HG02852 (cell line): Measurements from ENCODE around the gene METTL9.
"Not testable (repeated sequence)": the region's sequence is repeated elsewhere in the genome, so short reads cannot be mapped to it uniquely, and the experiment has no call there.

Source experiments
- ATAC-seq: cut with Tn5 transposase; IDR thresholded peaks from one replicate; pipeline ENCODE4 v1.9.1; 2021; ENCODE audit warnings: mild to moderate bottlenecking, moderate library complexity; ENCODE audit not compliant: unreplicated experiment

The METTL9 gene

DNA sequence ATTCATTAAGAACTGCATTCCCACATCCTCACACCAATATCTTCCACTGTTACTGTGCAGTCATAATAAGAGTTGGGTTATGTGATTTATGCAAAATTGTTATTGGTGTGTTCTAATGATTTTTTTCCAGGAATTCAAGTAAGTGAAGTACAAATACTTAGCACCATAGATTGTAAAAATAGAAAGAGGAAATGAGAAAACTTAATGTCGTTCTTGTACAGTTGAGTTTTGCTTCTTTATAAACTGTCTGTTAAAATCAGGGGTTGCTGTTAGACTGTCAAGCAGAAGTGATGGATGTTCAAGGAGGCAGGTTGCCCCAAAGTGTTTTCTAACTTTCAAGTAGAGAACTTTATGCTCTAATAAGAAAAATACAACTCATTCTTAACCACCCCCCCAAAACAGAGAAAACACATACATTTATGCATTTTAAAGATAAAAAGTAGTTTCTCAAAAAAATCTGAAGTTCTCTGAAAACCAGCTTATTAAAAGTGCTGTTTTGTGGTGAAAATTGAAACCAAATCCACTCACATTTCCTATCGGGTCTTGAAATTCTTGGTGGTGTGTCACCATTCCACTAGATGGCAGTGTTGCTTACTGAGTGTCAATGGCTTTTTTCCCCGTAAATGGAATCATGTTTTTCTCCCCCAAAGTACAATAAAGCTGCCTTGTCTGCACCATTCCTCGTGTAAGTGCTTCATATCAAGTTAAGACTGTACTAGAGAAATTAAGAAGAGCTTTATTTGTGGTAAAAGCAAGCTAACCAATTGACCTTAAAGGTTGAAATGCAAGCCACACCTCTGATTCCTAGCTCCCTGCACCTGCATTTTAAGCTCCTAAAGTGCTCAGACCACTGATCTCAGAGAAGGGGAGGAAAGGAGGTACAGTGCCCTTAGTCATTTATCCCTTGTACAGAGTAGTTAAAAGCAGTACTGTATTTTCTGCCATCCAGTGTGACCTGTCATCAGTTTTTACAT, 57.7 kb downstream of the METTL9 start:
- ATAC-seq, result no peak

DNA sequence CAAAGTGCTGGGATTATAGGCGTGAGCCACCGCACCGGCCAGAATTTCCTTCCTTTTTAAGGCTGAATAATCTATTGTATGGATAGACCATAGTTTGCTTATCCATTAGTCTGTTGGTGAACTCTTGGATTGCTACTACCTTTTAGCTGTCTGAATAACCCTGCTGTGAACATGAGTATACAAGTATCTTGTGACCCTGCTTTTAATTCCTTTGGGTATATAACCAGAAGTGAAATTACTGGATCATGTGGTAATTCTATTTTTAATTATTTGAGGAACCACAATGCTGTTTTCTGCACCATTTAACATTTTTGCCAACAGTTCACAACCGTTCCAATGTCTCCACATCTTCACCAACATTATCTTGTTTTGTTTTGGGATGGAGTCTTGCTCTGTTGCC, 59.7 kb downstream of the METTL9 start:
- no peak for ATAC-seq

DNA sequence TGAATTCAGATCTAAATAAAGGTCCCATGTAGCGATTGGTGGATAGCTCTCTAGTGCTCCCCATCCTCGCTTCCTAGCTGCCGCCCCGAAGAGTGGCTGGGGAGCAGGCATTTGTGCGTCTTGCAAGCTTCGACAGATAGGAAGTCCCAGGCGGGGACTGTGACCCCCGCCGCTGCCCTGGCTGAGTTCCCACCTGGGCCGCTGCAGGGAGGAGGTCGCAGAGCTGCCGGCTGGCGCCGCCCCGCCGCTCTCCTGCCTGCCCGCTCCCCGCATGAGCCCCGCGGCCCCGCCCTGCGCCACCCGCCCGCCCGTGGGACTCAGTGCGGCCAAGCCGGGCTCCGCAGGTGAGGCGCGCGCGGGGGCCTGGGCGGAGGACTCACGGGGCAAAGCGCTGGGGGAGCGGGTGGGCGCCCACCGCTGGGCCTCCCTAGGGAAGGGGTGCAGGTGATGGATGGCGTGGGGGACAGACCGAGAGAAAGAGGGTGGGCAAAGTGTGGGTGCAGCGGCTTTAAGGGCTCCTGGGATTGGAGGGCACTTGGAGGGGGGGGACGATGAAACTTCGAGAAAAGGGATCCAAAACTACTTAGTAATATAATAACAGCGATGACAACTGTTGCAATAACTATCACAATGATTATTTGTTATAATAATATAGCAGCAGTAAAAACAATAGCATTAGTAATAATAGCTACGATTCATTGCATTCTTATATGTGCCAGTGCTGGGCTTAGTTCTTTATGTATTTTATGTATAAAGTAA, 64.7 kb downstream of the METTL9 start, which contains the start of gene OTOA:
Gene OTOA, plus strand, starts transcription at position 80 of the 759 bp plus-strand sequence. CDS start 14,547 bp downstream, outside the sequence.
- no peak for ATAC-seq

DNA sequence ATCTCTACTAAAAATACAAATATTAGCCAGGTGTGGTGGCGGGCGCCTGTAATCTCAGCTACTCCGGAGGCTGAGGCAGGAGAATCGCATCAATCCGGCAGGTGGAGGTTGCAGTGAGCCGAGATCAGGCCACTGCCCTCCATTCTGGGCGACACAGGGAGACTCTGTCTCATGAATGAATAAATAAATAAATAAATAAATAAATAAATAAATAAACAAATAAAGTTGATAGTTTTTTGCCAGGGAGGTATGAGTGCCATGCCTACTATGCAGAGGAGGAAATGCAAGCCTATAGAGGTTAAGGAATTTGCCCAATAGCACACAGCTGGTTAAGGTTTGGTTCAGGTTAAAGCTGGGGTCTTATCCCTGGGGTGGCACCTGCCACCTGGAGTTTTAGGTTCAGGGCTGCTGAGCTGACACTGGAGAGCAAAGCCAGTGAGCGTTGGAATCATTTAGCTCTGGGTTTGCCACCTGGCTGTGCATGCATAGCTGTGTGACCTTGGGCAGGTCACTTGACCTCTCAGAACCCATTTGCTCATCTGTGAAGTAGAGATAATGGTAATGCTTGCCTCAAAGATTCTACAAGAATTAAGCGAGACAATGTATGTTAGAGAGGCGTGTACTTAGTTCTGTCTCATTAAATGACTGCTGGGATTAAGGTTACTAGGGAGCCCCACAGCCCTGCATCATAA, 65.6 kb downstream of the METTL9 start:
- ATAC-seq, result no peak

DNA sequence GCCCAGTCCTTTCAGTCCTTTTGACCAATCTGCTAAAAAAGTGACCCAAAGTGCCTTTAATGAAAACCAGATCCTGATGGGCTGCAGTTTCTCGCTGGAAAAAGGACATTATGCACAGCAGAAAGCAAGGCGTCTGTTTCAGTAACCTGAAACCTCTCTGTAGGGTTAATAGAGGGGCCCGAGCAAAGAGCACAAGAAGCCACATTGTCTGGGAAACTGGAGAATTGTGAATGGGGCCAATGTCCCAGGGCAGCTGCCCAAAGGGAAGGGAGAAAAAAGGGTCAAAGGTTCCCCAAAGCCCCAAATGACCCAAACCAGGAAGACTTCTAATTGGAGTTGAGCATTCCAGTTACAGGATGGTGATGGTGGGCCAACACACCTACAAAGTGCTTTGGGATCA, 67.4 kb downstream of the METTL9 start:
- ATAC-seq, result no peak

DNA sequence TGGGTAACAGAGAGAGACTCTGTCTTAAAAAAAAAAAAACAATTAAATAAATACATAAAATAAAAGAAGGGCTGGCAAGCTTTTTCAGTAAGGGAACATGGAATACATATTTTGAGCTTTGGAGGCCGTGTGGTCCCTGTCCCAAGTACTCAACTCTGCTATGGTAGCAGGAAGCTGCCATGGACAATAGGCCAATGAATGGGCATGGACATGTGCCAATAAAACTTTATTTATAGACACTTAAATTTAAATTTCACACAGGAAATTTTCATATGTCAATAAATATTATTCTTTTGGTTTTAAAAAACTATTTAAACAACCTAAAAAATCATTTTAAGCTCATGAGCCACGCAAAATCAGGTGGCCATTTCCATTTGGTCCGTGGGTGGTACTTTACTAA, 68.2 kb downstream of the METTL9 start:
- ATAC-seq, result no peak

DNA sequence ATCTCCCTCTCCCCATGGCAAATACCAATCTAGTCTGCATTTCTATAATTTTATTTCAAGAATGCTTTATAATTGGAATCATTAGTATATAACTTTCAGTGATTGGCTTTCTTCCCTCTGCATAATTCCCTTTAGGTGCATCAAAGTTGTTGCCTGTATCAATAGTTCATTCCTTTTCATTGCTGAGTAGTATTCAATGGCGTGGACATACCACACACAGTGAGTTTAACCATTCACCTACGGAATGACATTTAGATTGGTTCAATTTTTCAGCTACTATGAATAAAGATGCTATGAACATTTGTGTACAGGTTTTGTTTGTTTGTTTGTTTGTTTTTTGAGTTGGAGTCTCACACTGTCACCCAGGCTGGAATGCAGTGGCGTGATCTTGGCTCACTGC, 74.1 kb downstream of the METTL9 start:
- no peak for ATAC-seq

DNA sequence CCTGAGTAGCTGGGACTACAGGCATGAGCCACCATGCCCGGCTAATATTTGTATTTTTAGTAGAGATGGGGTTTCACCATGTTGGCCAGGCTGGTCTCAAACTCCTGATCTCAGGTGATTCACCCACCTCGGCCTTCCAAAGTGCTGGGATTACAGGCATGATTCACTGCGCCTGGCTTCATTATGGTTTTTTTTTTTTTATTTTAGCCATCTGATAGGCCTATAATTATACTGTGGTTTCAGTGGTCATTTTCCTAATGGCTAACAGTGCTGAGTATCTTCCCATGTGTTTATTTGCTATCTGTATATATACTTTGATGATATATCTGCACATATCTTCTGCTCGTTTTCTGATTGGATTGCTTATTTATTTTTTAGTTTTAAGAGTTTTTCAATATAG, 75.1 kb downstream of the METTL9 start:
- ATAC-seq, result not testable (repeated sequence)

DNA sequence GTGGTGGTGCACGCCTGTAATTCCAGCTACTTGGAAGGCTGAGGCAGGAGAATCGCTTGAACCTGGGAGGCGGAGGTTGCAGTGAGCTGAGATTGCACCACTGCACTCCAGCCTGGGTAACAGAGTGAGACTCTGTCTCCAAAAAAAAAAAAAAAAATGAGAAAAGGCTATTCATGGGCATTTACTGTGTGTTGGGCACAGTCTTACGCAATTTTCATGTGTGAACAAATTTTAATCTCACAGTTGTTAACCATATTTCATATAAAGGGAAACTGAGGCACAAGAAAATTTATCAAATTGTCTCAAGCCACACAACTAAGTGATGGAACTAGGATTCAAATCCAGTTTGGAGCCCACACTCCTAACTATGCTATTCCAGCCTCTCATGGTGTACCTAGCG, 81.3 kb downstream of the METTL9 start:
- not testable (repeated sequence) for ATAC-seq

DNA sequence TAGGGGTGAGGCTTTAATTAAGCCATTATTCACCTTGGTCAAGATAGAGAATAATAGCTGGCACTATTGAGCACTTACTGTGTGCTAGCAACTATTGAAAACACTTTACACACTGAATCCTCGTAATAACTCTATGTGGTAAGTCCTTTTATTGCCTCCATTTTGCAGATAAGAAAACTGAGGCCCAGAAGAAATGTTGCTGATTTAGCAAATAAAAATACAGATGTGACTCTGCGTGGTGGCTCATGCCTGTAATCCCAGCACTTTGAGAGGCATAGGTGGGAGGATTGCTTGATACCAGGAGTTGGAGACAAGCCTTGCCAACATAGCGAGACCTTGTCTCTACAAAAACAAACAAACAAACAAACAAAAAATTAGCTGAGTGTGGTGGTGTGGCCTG, 83.8 kb downstream of the METTL9 start:
- ATAC-seq, result no peak

DNA sequence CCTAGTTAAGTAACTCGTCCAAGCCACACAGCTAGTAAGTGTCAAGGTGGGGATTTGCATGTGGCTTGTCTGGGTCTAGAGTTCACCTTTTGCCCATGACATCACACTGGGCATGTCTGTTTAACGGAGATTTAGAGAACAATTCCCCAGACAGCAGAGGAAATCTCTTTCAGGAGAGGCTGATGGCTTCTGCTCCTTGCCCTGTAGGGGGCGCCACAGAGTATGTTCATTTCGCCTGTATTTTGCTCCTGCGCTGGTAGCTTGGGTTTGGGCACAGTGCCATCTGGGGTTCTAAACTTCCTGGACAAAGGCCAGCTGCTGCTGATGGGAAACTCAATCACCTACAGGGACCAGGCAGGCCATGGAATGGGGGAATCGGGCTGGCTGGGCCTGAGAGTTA, 84.8 kb downstream of the METTL9 start:
- no peak for ATAC-seq

DNA sequence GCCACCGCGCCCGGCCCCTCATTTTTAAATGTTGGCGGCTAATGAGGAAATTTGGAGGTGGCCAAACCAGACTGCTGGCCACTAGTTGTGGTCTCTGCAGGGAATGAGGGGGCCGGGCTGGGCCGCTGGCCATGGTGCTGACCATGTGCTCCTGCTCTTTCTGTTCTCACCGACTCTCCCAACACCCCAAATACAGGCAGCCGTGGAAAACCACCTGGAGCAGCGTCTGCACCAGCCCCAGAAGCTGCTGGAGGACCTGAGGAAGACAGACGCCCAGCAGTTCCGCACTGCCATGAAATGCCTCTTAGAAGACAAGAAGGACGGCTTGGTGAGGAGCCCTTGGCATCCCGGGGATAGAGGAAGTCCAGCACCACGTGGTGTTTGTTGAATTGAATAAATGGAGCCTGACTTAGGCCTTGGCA, 85.7 kb downstream of the METTL9 start:
- ATAC-seq, result no peak

DNA sequence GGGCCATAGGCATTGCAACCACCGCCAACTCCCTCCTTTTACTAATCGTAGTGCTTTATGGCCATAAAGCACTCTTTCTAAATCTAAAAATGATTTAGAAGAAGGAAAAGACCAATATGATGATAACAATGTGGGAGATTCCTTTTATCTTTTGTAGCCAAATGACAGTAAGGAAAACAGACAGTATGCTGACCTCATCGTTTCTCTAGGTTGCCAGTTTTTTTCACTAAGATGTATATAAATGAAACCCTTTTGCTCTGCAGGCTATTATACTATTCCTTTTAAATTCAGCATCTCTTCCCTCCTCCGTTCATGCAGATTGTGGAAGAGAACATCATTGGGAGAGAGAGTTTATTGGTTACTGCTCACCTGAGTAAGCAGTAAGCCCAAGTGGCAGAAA, 89.7 kb downstream of the METTL9 start:
- no peak for ATAC-seq

DNA sequence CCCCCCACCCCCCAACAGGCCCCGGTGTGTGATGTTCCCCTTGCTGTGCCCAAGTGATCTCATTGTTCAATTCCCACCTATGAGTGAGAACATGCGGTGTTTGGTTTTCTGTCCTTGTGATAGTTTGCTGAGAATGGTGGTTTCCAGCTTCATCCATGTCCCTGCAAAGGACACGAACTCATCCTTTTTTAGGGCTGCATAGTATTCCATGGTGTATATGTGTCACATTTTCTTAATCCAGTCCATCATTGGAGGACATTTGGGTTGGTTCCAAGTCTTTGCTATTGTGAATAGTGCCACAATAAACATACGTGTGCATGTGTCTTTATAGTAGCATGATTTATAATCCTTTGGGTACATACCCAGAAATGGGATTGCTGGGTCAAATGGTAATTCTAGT, 91.6 kb downstream of the METTL9 start:
- not testable (repeated sequence) for ATAC-seq

DNA sequence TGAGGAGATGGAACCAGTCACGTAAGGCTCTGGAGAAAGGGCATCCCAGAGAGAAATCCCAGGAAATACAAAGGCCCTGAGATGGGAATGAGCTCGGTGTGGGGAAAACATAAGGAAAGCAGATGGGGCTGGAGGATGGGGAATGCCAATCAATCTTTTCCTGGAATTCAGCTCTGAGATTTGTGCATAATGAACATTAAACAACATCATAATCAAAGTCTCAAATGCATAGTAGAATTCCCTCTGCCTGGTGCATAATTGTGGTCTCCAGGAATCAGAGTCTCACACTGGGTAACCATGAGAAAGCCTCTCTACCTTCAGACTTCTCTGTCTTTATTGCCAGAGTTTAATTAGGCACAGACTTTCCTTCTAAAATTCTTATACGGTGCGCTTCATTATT, 95.2 kb downstream of the METTL9 start:
- ATAC-seq, result no peak

DNA sequence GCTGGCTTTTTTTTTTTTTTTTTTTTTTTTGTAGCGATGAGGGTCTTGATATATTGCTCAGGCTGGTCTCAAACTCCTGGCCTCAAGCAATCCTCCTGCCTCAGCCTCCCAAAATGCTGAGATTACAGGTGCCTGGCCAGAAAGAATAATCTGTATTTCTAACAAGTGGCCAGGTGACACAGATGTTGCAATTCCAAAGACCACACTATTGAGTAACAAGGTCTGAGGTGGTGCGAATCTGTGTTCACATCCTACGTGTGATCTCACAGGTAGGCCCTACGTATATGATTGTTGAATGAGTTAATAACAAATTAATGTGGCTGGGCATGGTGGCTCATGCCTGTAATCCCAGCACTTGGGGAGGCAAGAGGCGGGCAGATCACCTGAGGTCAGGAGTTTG, 97.7 kb downstream of the METTL9 start:
- ATAC-seq, result no peak

DNA sequence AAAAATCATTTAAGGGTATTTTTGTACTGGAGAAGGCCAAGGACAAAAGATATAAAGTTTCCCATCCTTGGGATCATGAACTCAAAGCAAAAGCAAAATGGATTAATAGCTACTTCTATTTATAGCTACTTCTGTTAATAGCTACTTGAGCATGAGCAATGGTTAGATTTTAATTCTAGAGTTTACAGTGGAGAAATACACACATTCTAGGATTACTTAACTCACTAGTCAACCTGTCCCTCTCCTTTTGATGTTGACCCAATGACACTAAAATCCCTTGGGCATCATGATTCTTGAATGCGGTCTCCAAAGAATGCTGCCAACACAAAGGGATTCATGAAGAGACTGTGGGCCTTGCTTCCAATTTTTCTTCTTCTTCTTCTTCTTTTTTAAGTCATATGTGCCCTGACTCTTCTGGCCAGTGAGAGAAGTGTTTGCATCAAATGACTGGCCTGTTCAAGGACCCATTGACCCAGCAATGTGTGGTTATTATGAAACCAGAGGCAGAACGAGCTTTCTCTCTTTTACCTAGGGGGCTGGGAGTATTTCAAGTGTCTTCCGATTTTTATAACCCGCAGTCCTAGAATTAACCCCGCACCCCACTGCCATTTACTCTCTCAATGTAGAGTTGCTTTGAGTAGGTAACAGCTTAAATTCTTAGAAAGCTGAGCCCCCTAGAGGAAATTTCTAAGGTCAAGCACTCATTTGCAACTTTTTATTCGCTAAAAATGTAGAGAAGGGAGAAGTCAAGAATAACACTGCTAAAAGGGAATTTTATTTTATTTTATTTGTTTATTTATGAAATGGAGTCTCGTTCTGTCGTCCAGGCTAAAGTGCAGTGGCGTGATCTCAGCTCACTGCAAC, 99.0 kb downstream of the METTL9 start:
- no peak for ATAC-seq

DNA sequence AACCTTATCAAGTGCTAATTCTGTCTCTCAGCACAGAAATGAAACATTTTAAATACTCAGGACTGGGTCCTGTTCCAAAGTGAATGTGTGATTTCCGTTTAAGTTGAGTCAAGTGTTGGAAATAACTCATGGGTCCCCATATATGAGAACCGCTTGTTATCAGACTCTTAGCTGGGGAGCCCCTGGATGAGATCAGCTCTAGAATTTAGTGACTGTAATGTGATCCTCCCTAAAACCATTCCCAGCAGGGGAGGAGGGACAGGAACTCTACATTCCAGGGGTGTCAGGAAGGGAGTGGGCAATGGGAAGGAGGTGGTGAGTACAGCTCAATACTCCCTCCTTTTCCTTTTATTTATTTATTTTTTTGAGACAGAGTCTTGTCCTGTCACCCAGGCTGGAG, 101.9 kb downstream of the METTL9 start:
- ATAC-seq, result no peak

DNA sequence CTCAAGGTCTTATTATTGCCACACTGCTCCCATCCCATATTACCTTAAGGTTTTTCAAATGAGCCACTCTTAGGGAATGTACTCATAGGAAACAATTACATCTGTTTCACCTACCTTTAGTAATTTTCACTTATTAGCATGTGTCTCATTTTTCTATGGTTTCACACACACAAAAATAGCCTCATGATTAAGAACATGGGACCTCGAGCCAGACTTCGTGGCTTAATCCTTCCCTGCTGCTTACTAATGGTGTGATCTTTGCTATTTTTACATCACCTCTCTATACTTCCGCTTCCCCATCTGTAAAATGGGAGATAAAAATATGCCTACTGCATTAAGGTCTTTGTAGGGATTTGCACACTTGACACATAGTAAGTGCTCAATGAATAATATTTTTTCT, 102.9 kb downstream of the METTL9 start:
- no peak for ATAC-seq

DNA sequence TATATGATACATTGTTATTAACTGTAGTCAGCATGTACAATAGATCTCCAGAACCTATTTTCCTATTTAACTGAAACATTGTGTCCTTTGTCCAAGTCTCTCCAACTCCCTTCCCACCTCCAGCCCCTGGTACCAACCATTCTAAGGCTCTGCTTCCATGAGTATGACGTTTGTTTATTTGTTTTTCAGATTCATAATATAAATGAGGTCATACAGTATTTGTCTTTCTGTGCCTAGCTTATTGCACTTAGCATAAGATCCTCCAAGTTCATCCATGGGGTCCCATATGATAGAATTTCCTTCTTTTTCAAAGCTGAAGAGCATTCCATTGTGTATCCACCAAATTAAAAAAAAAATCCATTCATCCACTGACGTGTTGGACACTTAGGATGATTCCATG, 103.8 kb downstream of the METTL9 start:
- ATAC-seq, result no peak
